ENCODE results near the gene TBX5. TPM values are rescaled to one million over a fixed set of nuclear protein-coding genes. Genes with fewer than 3 reads are reported as not detected.

The TBX5 gene
- total RNA-seq (2022) (not detected in 2 replicates), Bru-seq, nascent RNA (percentile 1 among the genes with signal in this experiment), BruChase-seq, experiment 1, labeled RNA remaining after a 6-hour chase (percentile 2 among the genes with signal in this experiment), BruChase-seq, experiment 2, labeled RNA remaining after a 2-hour chase (percentile 1 among the genes with signal in this experiment)
- long read RNA-seq = 0 reads

DNA sequence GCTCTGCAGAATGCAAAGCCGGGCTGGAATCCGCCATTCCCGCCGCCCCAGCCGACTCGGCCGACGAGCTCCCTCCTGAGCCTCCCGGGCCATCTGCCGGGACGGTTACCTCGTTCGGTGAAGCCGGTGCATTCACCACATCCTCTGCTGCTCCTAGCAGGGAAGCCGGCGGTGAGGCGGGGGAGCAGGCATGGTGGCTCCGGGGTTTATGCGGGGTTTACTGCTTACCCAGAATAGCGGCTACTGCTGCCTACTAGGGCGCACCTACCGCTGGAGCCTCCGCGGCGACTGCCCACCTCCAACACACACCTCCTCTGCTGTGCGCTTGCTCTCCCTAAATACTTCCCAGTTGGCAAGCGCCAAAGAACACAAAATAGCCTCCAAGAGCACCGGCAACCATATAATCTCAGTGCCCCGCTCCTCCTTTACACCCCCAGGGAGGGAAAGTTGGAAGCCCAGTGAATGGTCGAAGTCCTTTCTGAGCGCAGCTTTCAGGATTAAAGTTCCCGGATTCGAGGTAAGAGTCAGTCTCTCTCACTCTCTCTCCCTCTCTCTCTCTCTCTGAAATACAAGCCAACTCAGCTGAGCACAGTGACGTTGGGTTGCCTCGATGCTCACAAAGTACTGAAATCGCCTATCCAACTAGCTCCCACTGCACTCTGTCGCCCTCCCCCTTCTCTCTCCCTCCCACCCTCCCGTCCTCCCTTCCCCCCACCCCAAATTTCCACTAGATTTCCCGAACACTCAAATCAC is at the start of gene TBX5:
Gene TBX5 (minus strand): TSS at position 626 of the 753 bp plus-strand sequence. CDS start 2,246 bp downstream, outside the sequence.
- peaks cover 18% of the 10 kb centered on the region for H3K9me3 Mint-ChIP-seq (ENCODE audit: low read depth, unreplicated experiment)
- intact Hi-C loops (cut with micrococcal nuclease; ENCODE audit: unreplicated experiment) = no loop called here
- no peak within 1 kb of the TSS for H3K27ac Mint-ChIP-seq (ENCODE audit: unreplicated experiment)
- no peak within 1 kb of the TSS for H3K4me3 Mint-ChIP-seq (ENCODE audit: low read depth, unreplicated experiment)
- CTCF ChIA-PET = no interaction called here
- no peak for TF ChIP-seq CTCF (IDR thresholded peaks at IDR 0.05; ENCODE audit: unreplicated experiment)
- H3K4me1 Mint-ChIP-seq (ENCODE audit: low read depth, unreplicated experiment) = no peaks in the 10 kb centered on the region
- H3K27me3 Mint-ChIP-seq (ENCODE audit: unreplicated experiment) = peaks cover 13% of the 10 kb centered on the region
- H3K36me3 Mint-ChIP-seq (ENCODE audit: insufficient read depth, unreplicated experiment) = peaks cover 3% of the 10 kb centered on the region
- no TSS peak for BruUV-seq (replicated peaks)
- DNase-seq = no peak

DNA sequence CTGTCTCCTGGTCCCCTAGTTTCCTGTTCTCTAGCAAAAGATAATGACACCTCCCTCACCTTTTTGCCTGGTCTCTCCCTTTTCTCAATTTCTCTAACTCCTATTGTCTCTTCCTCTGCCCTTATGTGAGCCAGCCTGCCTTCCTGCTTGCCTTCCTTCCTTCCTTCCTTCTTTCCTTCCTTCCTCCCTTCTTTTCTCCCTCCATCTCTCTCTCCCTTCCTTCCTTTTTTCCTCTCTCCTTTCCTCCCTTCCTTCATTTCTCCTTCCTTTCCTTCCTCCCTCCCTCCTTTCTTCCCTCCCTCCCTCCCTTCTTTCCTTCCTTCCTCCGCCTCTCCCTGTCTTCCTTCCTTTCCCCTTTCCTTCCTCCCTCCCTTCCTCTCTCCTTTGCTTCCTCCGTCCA is 45.7 kb upstream of the TBX5 start:
- BruUV-seq (replicated peaks) = no TSS peak
- Mint-ChIP-seq H3K36me3 (ENCODE audit: insufficient read depth, unreplicated experiment) (no peaks in the 10 kb centered on the region), H3K9me3 (ENCODE audit: low read depth, unreplicated experiment) (peaks cover 6% of the 10 kb centered on the region), H3K4me3 (ENCODE audit: low read depth, unreplicated experiment) (no peak overlapping the region), H3K27me3 (ENCODE audit: unreplicated experiment) (peaks cover 16% of the 10 kb centered on the region), H3K27ac (ENCODE audit: unreplicated experiment) (no peak overlapping the region), H3K4me1 (ENCODE audit: low read depth, unreplicated experiment) (no peaks in the 10 kb centered on the region)
- no peak for DNase-seq
- CTCF ChIA-PET = interaction anchor here (0.8 kb wide), 1 partner anchor 380 kb away, joined by 13 read pairs; no protein-coding TSS in a partner anchor
- no peak for TF ChIP-seq CTCF (IDR thresholded peaks at IDR 0.05; ENCODE audit: unreplicated experiment)
- intact Hi-C loops (cut with micrococcal nuclease; ENCODE audit: unreplicated experiment) = no loop called here

DNA sequence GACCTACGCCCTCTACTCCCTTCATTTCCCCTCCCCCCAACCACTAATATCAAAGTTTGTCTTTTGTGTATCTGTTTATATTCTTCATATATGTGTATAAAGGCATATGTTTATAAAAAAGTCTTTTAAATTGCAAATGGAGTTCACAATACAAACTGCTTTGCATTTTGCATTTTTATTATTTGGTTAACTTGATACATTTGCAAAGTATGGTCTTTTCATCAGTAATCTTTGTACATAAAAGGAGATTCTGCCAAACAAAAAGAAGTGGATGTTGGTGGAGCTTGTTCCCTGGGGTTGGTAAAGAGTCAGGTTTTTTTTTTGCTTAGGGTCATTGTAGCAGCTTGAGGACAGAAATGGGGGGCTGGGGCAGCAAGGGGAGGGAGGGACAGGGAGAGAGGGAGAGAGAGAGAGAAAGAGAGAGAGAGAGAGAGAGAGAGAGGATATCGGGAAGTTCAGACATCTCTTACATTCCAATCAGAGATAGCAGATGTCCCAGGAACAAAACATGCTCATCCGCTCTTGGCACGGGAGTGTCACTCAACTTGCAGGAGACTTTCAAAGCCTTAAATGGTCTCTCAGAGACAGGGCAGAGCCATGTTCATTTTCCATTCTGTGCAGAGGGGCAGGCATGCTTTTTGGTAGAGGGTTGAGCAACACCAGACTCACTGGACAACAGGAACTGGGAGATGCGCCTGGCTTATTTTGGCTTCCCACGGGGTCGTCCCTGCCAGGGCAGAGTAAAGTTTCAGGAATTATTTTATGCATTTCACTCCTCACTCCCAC is 44.8 kb upstream of the TBX5 start:
- intact Hi-C loops (cut with micrococcal nuclease; ENCODE audit: unreplicated experiment) = no loop called here
- DNase-seq = no peak
- Mint-ChIP-seq H3K4me3 (ENCODE audit: low read depth, unreplicated experiment) (no peak overlapping the region), H3K27me3 (ENCODE audit: unreplicated experiment) (peaks cover 16% of the 10 kb centered on the region), H3K9me3 (ENCODE audit: low read depth, unreplicated experiment) (peaks cover 6% of the 10 kb centered on the region), H3K4me1 (ENCODE audit: low read depth, unreplicated experiment) (no peaks in the 10 kb centered on the region), H3K36me3 (ENCODE audit: insufficient read depth, unreplicated experiment) (no peaks in the 10 kb centered on the region), H3K27ac (ENCODE audit: unreplicated experiment) (no peak overlapping the region)
- BruUV-seq (replicated peaks) = no TSS peak
- TF ChIP-seq CTCF (IDR thresholded peaks at IDR 0.05; ENCODE audit: unreplicated experiment) = no peak
- CTCF ChIA-PET = no interaction called here

GRCh38 chr12:114450019-114450418 is 44.1 kb upstream of the TBX5 start:
- CTCF ChIA-PET = no interaction called here
- no peaks in the 10 kb centered on the region for H3K36me3 Mint-ChIP-seq (ENCODE audit: insufficient read depth, unreplicated experiment)
- H3K4me3 Mint-ChIP-seq (ENCODE audit: low read depth, unreplicated experiment) = no peak overlapping the region
- H3K9me3 Mint-ChIP-seq (ENCODE audit: low read depth, unreplicated experiment) = peaks cover 6% of the 10 kb centered on the region
- DNase-seq = no peak
- TF ChIP-seq CTCF (IDR thresholded peaks at IDR 0.05; ENCODE audit: unreplicated experiment) = no peak
- intact Hi-C loops (cut with micrococcal nuclease; ENCODE audit: unreplicated experiment) = no loop called here
- peaks cover 16% of the 10 kb centered on the region for H3K27me3 Mint-ChIP-seq (ENCODE audit: unreplicated experiment)
- H3K4me1 Mint-ChIP-seq (ENCODE audit: low read depth, unreplicated experiment) = no peaks in the 10 kb centered on the region
- no peak overlapping the region for H3K27ac Mint-ChIP-seq (ENCODE audit: unreplicated experiment)
- no TSS peak for BruUV-seq (replicated peaks)

Measured in Calu3 (cell line).